ENCODE data around the gene HMGN4. TPM values are rescaled to one million over a fixed set of nuclear protein-coding genes. Genes with fewer than 3 reads are reported as not detected.

HMGN4 gene
- total and polyA plus RNA-seq, 9 of the 15 experiments (the other 6 are each of a cell fraction or from before 2014, with no cell fraction given): 35.4 to 134 (median 94.1) TPM

DNA sequence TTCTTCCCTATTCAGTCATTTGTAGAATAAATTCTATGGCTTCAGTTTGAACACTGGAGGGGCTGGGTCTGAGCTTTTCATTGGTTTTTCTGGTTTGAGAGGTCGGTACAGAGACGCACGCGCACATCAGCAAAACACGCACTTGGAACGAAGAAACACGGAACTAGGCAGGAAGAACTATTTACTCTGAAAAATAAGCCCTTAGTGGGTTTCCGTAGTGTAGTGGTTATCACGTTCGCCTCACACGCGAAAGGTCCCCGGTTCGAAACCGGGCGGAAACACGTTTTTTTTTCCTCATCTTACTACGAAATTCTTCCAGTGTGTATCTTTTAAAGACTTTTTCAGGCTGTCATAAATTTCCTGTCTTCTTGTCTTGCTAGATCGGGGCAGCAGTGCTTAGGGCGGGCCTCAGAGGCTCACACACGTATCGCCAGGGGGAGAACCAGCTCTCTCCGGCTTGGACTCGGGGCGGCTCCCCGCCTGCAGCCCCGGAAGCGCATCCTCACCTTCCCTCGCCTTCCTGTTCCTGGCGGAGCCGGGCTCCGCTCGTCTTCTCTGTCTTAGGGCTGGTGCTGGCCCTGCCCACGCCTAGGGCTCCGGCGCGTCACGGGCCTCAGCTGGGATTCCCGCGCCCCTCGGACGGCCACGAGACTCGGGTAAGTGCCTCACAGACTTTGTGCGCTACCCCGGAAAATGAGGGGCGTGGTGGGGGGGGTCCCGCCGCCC is at the start of gene HMGN4 (continued):
- TF ChIP-seq SPI1 (IDR thresholded peaks at IDR 0.05; ENCODE audit: borderline replicate concordance, low read depth, low read length) (peak; percentile 50; the same call in 1 of the 2 replicates), POLR2AphosphoS2 (IDR thresholded peaks at IDR 0.05; ENCODE audit: low read length) (0 out of 2 replicates have a peak, but pooled peaks have one; percentile 46), FOXM1 (IDR thresholded peaks at IDR 0.05; ENCODE audit: low read depth) (no peak; the same call in 1 of the 2 replicates), FOXM1 (CRISPR knock-in tag; IDR thresholded peaks at IDR 0.05; ENCODE audit: low read depth) (peak; percentile 82; the same call in 1 of the 2 replicates), ZNF431 (CRISPR knock-in tag; IDR thresholded peaks at IDR 0.05) (peak; percentile 7; the same call in 1 of the 2 replicates), TCF3 (CRISPR knock-in tag; IDR thresholded peaks at IDR 0.05) (0 out of 2 replicates have a peak, but pooled peaks have one; percentile 18), DNMT1 (IDR thresholded peaks at IDR 0.05) (peak; percentile 93; the same call in 1 of the 2 replicates), ELF2 (CRISPR knock-in tag; IDR thresholded peaks at IDR 0.05) (peak; percentile 77; the same call in 1 of the 2 replicates), GTF2E2 (tag; IDR thresholded peaks at IDR 0.05) (peak; percentile 91; the same call in 1 of the 2 replicates), DPF2 (IDR thresholded peaks at IDR 0.05) (peak; percentile 46), ETV5 (CRISPR knock-in tag; IDR thresholded peaks at IDR 0.05; ENCODE audit: low read depth) (peak; percentile 84), KDM4B (IDR thresholded peaks at IDR 0.05; ENCODE audit: borderline replicate concordance in 2 of 2, low read depth in 1 of 2) (peak in 1 of 2 experiments; percentile 85; a peak in 1 of 4 replicates), HEY1 (CRISPR knock-in tag; IDR thresholded peaks at IDR 0.05; ENCODE audit: borderline replicate concordance) (no peak), PHF8 (IDR thresholded peaks at IDR 0.05; ENCODE audit: borderline replicate concordance, low read length) (peak; percentile 70), MCM2 (IDR thresholded peaks at IDR 0.05; ENCODE audit: low read depth) (no peak), MCM7 (IDR thresholded peaks at IDR 0.05) (peak in 1 of 2 experiments; percentile 63; a peak in 1 of 4 replicates), ZKSCAN3 (CRISPR knock-in tag; IDR thresholded peaks at IDR 0.05) (no peak), L3MBTL2 (IDR thresholded peaks at IDR 0.05) (peak; percentile 48; the same call in 1 of the 2 replicates)
- TF ChIP-seq, protein P1, sequence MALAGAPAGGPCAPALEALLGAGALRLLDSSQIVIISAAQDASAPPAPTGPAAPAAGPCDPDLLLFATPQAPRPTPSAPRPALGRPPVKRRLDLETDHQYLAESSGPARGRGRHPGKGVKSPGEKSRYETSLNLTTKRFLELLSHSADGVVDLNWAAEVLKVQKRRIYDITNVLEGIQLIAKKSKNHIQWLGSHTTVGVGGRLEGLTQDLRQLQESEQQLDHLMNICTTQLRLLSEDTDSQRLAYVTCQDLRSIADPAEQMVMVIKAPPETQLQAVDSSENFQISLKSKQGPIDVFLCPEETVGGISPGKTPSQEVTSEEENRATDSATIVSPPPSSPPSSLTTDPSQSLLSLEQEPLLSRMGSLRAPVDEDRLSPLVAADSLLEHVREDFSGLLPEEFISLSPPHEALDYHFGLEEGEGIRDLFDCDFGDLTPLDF (CRISPR knock-in tag; IDR thresholded peaks at IDR 0.05): 0 out of 2 replicates have a peak, but pooled peaks have one; percentile 22
- TF ChIP-seq, protein P2, sequence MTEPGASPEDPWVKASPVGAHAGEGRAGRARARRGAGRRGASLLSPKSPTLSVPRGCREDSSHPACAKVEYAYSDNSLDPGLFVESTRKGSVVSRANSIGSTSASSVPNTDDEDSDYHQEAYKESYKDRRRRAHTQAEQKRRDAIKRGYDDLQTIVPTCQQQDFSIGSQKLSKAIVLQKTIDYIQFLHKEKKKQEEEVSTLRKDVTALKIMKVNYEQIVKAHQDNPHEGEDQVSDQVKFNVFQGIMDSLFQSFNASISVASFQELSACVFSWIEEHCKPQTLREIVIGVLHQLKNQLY (CRISPR knock-in tag; conservative IDR thresholded peaks at IDR 0.05): 0 out of 4 replicates have a peak, but pooled peaks of 1 of the 2 experiments have one; percentile 18
- TF ChIP-seq, protein P3, sequence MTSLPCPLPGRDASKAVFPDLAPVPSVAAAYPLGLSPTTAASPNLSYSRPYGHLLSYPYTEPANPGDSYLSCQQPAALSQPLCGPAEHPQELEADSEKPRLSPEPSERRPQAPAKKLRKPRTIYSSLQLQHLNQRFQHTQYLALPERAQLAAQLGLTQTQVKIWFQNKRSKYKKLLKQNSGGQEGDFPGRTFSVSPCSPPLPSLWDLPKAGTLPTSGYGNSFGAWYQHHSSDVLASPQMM (CRISPR knock-in tag; IDR thresholded peaks at IDR 0.05): no peak
- TF ChIP-seq, protein P4, sequence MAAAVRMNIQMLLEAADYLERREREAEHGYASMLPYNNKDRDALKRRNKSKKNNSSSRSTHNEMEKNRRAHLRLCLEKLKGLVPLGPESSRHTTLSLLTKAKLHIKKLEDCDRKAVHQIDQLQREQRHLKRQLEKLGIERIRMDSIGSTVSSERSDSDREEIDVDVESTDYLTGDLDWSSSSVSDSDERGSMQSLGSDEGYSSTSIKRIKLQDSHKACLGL (CRISPR knock-in tag; IDR thresholded peaks at IDR 0.05; ENCODE audit: borderline replicate concordance, poor library complexity, severe bottlenecking): no peak
- TF ChIP-seq, protein P5, sequence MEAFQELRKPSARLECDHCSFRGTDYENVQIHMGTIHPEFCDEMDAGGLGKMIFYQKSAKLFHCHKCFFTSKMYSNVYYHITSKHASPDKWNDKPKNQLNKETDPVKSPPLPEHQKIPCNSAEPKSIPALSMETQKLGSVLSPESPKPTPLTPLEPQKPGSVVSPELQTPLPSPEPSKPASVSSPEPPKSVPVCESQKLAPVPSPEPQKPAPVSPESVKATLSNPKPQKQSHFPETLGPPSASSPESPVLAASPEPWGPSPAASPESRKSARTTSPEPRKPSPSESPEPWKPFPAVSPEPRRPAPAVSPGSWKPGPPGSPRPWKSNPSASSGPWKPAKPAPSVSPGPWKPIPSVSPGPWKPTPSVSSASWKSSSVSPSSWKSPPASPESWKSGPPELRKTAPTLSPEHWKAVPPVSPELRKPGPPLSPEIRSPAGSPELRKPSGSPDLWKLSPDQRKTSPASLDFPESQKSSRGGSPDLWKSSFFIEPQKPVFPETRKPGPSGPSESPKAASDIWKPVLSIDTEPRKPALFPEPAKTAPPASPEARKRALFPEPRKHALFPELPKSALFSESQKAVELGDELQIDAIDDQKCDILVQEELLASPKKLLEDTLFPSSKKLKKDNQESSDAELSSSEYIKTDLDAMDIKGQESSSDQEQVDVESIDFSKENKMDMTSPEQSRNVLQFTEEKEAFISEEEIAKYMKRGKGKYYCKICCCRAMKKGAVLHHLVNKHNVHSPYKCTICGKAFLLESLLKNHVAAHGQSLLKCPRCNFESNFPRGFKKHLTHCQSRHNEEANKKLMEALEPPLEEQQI (IDR thresholded peaks at IDR 0.05): peak; percentile 33

All from K562 (cell line).